Stomach (tissue), 4 donors: ENCODE data around the gene SDK2.

ENCODE experiments used
- EP300 ChIP-seq: sonication (generic); formaldehyde crosslinking; IDR thresholded peaks from one replicate; pipeline ENCODE4 v1.6.1; 2017; ENCODE audit warnings: antibody characterized with exemption
- TF ChIP-seq, protein P1 (sequence below), 7 experiments: fragments of 450-650 bp in 4 of 7; fragments of 200-600 bp in 3 of 7; sonication (generic) in 3 of 7; IDR thresholded peaks; one replicate each; pipeline ENCODE4 v1.5.1; 2016 to 2019; ENCODE audit warnings: antibody characterized with exemption in 7 of 7, control low read depth in 2 of 7, mild to moderate bottlenecking in 1 of 7

DNA sequence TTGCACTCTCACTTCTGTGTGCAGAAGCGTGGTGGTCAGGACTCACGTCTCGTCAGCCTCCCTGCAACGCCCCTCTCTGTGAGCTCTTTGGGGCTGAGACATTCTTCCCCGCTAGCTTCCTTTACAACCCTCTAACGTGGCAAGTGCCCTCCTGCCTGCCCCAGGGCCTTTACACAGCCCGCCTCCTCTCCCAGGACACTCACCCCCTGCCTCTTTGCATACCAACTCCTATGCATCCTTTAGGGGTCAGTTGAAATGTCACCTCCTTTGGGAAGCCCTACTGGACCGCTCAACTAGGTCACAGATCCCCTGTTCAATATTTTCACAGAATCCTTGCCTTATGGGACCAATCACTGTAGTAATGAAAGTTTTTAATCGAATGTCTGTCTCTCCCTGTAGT is 61.4 kb downstream of the SDK2 start:
- TF ChIP-seq, protein P1, sequence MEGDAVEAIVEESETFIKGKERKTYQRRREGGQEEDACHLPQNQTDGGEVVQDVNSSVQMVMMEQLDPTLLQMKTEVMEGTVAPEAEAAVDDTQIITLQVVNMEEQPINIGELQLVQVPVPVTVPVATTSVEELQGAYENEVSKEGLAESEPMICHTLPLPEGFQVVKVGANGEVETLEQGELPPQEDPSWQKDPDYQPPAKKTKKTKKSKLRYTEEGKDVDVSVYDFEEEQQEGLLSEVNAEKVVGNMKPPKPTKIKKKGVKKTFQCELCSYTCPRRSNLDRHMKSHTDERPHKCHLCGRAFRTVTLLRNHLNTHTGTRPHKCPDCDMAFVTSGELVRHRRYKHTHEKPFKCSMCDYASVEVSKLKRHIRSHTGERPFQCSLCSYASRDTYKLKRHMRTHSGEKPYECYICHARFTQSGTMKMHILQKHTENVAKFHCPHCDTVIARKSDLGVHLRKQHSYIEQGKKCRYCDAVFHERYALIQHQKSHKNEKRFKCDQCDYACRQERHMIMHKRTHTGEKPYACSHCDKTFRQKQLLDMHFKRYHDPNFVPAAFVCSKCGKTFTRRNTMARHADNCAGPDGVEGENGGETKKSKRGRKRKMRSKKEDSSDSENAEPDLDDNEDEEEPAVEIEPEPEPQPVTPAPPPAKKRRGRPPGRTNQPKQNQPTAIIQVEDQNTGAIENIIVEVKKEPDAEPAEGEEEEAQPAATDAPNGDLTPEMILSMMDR (IDR thresholded peaks at IDR 0.05) = no peak
- no peak for TF ChIP-seq EP300
